GM18519 (cell line): ENCODE data around the gene NAA10.

ENCODE experiments used
- ATAC-seq: cut with Tn5 transposase; IDR thresholded peaks from one replicate; pipeline ENCODE4 v1.9.1; 2021; ENCODE audit warnings: mild to moderate bottlenecking, moderate library complexity; ENCODE audit not compliant: unreplicated experiment, low FRiP score

NAA10 gene

DNA sequence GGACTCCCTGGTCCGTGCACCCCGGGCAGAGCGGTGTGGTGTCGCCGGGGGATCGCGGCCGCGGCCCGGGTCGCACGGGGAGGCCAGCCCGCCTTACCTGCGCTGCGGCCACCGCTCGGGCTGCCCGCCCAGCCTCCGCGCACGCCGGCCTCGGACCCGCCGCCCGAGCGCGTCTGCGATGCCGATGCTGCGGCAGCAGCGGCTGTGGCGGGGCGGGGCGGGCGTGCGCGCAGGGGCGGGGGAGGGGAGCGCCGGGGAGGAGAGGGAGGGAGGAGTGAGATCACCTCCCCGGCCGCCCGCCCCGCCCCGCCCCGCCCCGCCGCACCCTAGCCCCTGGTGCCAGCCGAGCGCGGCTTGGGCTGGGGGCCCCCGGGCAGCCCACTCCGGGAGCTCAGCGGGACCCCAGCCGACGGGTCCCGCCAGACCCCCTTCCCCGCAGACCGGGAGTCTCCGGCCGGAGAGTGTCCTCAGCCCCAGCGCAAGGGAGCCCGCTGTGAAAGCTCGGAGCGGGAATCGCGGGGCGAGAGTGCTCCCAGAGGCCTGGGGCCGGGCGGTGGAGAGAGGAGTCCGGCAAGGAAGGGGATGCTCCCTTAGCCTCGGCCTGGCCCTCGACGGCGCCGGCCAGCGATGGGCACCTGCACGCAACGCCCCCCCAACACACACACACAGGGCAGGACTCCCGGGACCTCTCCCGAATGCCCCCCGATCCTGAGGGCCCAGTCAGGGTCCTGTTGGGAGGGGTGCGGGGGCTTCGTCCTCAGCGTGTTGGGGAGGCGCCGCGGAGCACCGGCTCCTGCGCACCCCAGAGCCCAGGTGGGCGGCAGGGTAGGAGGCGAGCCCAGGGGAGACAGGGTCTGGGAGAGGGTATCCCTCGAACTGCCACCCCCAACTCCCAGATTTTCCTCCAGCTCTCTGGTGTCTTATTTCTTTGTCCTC is 48.6 kb downstream of the NAA10 start, which contains the start of gene L1CAM:
L1CAM (minus strand) TSS at position 206 of the 936 bp plus-strand sequence. CDS start 10,337 bp downstream, outside the sequence.
- no peak for ATAC-seq

DNA sequence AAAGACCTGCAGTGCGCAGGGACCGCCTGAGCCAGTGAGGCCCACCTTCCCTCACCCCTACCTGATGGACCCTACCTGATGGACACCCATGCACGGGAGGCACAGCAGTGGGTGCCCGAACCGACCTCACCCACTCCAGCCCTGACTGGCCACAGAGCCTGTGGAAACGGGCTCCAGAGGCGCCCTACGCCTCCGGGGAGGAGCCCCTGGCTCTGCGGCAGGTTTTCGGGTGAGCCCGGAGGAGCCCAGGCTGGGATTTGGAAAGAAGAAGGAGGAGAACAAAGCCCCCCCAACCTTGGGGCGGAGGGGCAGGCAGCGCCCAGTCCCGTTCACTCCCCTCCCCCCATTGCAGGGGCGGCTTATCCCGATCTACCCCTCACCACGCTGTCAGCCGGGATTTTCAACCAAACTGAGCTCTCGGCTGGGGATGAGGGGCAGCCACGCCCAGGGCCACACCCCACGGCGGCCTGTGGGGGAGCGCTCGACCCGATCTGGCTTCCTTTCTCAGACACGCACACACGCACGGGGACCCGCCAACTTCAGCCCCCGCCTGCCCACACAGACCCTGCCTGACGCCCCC is 49.5 kb downstream of the NAA10 start:
- no peak for ATAC-seq

DNA sequence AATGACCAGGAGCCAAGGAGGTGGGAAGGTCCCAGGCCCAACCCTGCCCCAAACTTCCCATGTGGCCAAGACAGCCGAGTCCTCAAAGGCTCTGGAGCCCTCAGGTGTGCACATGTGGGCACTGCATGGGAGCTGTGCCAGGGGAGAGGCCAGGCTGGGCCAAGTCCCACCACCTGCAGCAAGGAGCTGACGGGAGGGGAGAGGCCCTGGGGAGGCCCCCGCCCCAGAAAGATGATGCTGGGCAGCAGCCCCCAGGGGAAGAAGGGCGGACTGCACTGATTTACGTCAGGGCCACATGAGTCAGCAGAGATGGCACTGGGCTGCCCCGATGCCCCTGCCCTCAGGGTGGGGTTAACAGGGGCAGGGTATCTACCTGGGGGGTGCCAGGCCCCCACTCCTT is 50.2 kb downstream of the NAA10 start:
- no peak for ATAC-seq

DNA sequence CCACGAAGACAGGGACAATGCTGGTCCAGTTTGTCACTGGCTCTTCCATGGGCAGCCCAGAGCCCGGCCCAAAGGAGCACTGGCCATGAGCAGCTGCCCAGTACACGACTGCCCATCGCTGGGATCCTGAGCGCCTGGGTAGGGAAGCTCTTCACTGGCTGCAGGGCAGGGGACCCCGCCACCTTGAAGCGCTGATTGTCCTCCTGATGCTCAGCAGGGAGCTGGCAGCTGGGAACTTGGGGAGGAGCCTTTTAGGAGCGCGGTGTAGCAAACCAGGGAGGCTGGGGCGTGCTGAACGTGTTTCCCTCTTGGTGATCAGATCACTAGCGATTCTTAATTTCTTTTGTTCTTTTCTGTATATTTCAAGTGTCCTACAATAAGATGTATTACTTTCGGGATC is 50.7 kb downstream of the NAA10 start:
- ATAC-seq = no peak

DNA sequence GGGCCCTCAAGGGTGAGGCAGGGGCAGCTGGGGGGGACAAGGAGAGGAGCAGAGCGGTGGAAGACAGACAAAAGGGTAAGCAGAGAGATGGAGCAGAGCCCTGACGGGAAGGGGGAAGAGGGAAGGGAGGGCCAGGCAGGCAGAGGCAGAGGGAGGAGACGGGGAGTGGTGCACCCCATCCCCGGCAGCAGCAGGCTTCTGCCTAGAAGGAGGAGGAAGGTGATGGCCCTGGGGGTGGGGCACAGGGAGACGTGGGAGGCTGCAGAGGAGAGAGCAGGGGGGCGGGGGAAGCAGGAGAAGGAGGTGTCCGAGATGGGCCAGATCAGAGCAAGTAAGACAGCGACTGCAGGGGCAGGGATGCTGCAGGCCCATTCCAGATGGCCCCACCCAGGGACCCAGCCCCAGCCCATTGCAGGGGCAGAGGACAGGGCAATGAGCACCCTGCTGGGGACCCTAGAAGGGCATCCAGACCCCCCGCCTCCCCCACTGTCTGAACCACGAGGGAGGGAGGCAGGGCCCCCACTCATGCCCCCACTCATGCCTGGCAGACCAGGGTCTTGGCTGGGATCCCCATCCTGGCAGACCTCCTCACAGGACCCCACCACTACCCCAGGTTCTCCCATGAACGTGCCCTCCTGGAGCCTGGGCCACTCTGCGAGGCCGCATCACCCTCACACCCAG is 51.5 kb downstream of the NAA10 start:
- no peak for ATAC-seq

DNA sequence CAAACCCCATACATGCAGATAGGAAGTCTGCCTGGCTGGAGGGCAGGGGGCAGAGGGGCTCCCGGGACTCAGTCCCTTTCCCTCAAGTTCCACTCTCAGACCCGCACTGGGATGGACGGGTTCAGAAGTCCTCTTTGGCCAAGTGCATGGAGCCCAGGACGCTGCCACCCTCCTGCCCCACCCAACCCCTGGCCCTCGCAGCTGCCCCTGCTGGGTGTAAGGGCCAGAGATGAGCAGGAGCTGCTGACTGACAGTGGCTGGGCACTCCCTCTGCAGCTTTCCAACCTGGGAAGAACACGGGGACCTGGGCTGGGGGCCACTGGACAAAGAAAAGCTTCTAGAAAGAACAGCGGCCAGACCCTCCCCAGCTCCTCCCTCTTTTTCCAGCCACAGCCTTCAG is 52.3 kb downstream of the NAA10 start:
- ATAC-seq = no peak

DNA sequence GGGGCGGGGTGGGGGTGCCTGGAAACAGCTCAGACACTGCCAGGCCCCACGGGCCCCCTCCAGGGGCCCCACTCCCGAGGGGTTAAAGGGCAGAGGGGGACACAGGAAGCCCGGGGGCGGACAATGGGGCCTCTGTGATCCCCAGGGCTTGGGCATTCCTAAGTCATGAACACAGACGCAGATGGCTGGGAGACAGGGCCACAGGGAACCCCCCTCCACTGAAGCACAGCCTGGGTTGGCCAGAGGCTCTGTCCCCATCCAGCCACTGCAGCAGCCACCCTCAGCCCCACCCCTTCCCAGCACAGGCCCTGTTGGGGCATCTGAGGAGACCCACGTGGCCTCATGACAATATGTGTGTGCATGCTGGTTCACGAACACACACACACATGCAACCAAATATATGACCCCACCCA is 52.7 kb downstream of the NAA10 start:
- no peak for ATAC-seq

DNA sequence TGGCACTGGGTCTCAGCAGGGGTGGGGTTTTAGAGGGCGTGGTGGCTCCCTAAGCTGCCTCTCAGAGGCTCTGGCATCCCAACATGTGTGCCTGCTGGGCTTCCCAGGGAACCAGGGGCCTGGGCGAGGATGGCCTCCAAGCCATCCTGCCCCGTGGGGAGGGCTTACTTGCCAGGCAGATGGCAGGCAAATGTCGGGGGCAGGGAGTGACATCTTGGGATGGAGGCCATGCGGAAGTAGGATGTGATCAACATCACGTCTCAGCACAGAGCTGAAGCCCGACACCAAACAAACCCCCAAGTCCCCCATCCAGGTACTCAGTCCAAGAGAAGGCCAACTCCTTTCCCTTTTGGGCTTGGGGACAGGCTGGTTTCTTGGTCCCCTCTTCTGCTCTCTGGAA is 53.6 kb downstream of the NAA10 start:
- ATAC-seq = no peak

DNA sequence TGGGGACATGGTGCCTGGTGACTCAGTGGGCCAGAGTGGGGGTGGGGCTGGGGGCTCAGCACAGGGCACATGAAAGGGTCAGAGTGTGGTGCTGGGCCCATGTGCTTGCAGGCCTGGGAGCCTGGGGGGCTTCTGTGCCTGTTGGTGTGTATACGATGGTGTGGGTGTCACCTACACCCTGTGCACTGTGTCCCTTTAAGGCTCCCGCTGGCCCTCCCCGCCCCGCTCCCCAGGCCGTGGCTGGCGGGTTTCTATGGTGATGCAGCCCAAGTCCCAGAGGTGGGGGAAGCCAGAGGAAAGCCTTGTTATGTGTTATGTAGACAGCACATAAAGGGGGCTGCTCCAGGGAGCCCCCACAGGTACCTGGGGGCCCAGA is 54.4 kb downstream of the NAA10 start:
- ATAC-seq = no peak

DNA sequence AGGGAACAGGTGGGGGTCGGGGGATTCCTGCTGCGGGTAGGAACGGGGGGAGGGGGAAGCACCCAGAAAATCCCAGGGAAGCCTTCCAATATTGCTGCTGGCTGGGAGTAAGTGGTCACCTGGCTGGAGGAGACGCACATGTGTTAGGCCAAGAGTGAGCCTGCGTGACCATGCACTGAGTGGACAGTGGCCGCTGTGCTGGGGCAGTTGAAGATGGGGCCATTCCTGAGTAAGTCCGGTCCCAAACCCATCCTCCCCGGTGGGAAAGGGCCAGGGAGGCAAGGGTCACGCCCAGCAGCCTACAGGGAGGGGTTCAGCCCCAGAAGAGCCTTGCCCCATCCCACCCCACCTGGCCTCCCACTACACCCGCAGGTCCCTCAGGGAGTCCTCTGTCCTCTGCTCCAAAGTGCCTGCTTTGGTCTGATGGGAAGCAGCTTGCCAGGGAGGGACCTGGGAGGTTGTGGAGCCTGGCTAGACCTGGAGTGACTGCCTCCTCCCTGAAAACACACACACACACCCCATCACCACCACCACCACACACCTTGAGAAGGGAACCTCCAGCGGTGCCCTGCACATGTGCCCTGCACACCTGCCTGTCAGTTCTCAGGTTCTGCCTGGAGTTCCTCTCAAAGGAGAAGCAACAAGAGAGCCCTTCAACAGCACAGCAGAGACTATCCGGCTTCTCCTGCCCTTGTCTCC is 54.9 kb downstream of the NAA10 start:
- ATAC-seq = no peak
